Right lobe of liver (tissue), 4 donors: ENCODE data around the gene MGAT4A.

Experiments
- CTCF ChIP-seq, 4 donors: fragments of 200-600 bp in 3 of 4; fragments of 450-650 bp in 1 of 4; IDR thresholded peaks; one replicate each; pipeline versions ENCODE4 v1.5.1 to v1.8.0; 2016 to 2022; ENCODE audit warnings: antibody characterized with exemption in 4 of 4, mild to moderate bottlenecking in 2 of 4
- POLR2A ChIP-seq: fragments of 450-650 bp; IDR thresholded peaks from one replicate; pipeline ENCODE4 v1.6.1; 2017; ENCODE audit warnings: antibody characterized with exemption, mild to moderate bottlenecking
- donor health status: DM: no; HTN: no; CAD: no.
- donor health status: DM: no; HTN: no; CAD: no.
- donor health status: DM: no; HTN: yes; CAD: no.

GRCh38 chr2:98697651-98698337 lies 33.1 kb downstream of the MGAT4A start:
- TF ChIP-seq CTCF (IDR thresholded peaks at IDR 0.05): no peak
- no peak for TF ChIP-seq POLR2A
